ENCODE data around the gene LRCH4. TPM values are rescaled to one million over a fixed set of nuclear protein-coding genes. Genes with fewer than 3 reads are reported as not detected.

The LRCH4 gene
- polyA plus RNA-seq, 1 experiment = 20.0 TPM

- H3K4me3 ChIP-seq (ENCODE audit: low read depth, low read length) = no peak within 1 kb of the TSS
- no peak for DNase-seq (ENCODE audit: low read depth)
- H3K36me3 ChIP-seq (ENCODE audit: control insufficient read depth, insufficient read depth, low read length) = peaks cover 27% of the 10 kb centered on the region
- POLR2A ChIA-PET = no interaction called here
- CTCF ChIA-PET = interaction anchor here (1.0 kb wide), 1 partner anchor 14 kb away, joined by 4 read pairs; no protein-coding TSS in a partner anchor
- no peaks in the 10 kb centered on the region for H3K27me3 ChIP-seq (ENCODE audit: control insufficient read depth, insufficient read depth, low read length)
- peak; percentile 15; the same call in 1 of the 2 replicates for TF ChIP-seq CTCF (IDR thresholded peaks at IDR 0.05; ENCODE audit: insufficient read depth, low read depth, low read length)
These were observed 12.1 kb downstream of the LRCH4 start, which contains the start of gene SAP25 for GRCh38 chr7:100573691-100574361. Gene SAP25, minus strand, starts transcription at chr7:100573900. Its CDS starts 158 bp downstream, at chr7:100573742.

GRCh38 chr7:100572949-100573675, 12.8 kb downstream of the LRCH4 start:
- H3K36me3 ChIP-seq (ENCODE audit: control insufficient read depth, insufficient read depth, low read length) = peaks cover 22% of the 10 kb centered on the region
- TF ChIP-seq CTCF (IDR thresholded peaks at IDR 0.05; ENCODE audit: insufficient read depth, low read depth, low read length) = no peak
- H3K27me3 ChIP-seq (ENCODE audit: control insufficient read depth, insufficient read depth, low read length) = no peaks in the 10 kb centered on the region
- no peak overlapping the region for H3K4me3 ChIP-seq (ENCODE audit: low read depth, low read length)
- no peak for DNase-seq (ENCODE audit: low read depth)
- ChIA-PET CTCF (interaction anchor here (0.9 to 1.3 kb wide), 3 partner anchors 8 to 118 kb away, joined by 3 to 4 read pairs (median 4); no protein-coding TSS in a partner anchor), POLR2A (no interaction called here)

- H3K36me3 ChIP-seq (ENCODE audit: control insufficient read depth, insufficient read depth, low read length) = peaks cover 20% of the 10 kb centered on the region
- ChIA-PET CTCF (interaction anchor here (0.9 to 1.3 kb wide), 3 partner anchors 9 to 119 kb away, joined by 3 to 4 read pairs (median 4); no protein-coding TSS in a partner anchor), POLR2A (no interaction called here)
- H3K4me3 ChIP-seq (ENCODE audit: low read depth, low read length) = no peak overlapping the region
- TF ChIP-seq CTCF (IDR thresholded peaks at IDR 0.05; ENCODE audit: insufficient read depth, low read depth, low read length) = no peak
- no peak for DNase-seq (ENCODE audit: low read depth)
- no peaks in the 10 kb centered on the region for H3K27me3 ChIP-seq (ENCODE audit: control insufficient read depth, insufficient read depth, low read length)
These were observed 13.5 kb downstream of the LRCH4 start for GRCh38 chr7:100572281-100572948.

GRCh38 chr7:100571829-100572116, 14.2 kb downstream of the LRCH4 start:
- ChIA-PET POLR2A (no interaction called here), CTCF (interaction anchor here (0.6 to 1.6 kb wide), 4 partner anchors 12 to 151 kb away, joined by 3 to 7 read pairs (median 4); partner anchors contain the start of gene FBXO24)
- no peak for TF ChIP-seq CTCF (IDR thresholded peaks at IDR 0.05; ENCODE audit: insufficient read depth, low read depth, low read length)
- no peak for DNase-seq (ENCODE audit: low read depth)
- no peaks in the 10 kb centered on the region for H3K27me3 ChIP-seq (ENCODE audit: control insufficient read depth, insufficient read depth, low read length)
- no peak overlapping the region for H3K4me3 ChIP-seq (ENCODE audit: low read depth, low read length)
- H3K36me3 ChIP-seq (ENCODE audit: control insufficient read depth, insufficient read depth, low read length) = peaks cover 17% of the 10 kb centered on the region

Measured in BJ (cell line).